Neural progenitor cell (in vitro differentiated cells): ENCODE data around the gene VGLL2. TPM values are rescaled to one million over a fixed set of nuclear protein-coding genes. Genes with fewer than 3 reads are reported as not detected.

Source experiments
- DNase-seq: peaks from one replicate; pipeline ENCODE4 v3.0.0-alpha.2; 2016; ENCODE audit warnings: low spot score
- H2AFZ ChIP-seq: fragments of 200-600 bp; sonication (generic); replicated peaks from 2 replicates; pipeline ENCODE4 v1.6.1; 2016; ENCODE audit warnings: antibody characterized with exemption
- H3F3A ChIP-seq: fragments of 200-600 bp; sonication (generic); 2 replicates; pipeline ENCODE4 v1.6.1; 2016; ENCODE audit warnings: antibody characterized with exemption, low read depth
- H3K27ac ChIP-seq: fragments of 200-600 bp; sonication (generic); 2 replicates; pipeline ENCODE4 v1.5.1; 2016; ENCODE audit warnings: mild to moderate bottlenecking
- H3K27me3 ChIP-seq: fragments of 200-600 bp; sonication (generic); 2 replicates; pipeline ENCODE4 v1.6.1; 2016; ENCODE audit warnings: mild to moderate bottlenecking, moderate library complexity
- H3K36me3 ChIP-seq: fragments of 200-600 bp; sonication (generic); 2 replicates; pipeline ENCODE4 v1.5.1; 2016
- H3K4me1 ChIP-seq: fragments of 200-600 bp; sonication (generic); 2 replicates; pipeline ENCODE4 v1.6.1; 2016; ENCODE audit warnings: mixed run types
- H3K4me2 ChIP-seq: fragments of 200-600 bp; sonication (generic); 2 replicates; pipeline ENCODE4 v1.6.1; 2016
- H3K4me3 ChIP-seq: fragments of 200-600 bp; sonication (generic); 2 replicates; pipeline ENCODE4 v1.5.1; 2016
- H3K79me2 ChIP-seq: fragments of 200-600 bp; sonication (generic); 2 replicates; pipeline ENCODE4 v1.6.1; 2016; ENCODE audit warnings: low read depth
- H3K9ac ChIP-seq: fragments of 200-600 bp; sonication (generic); 2 replicates; pipeline ENCODE4 v1.6.1; 2016
- H3K9me3 ChIP-seq: fragments of 200-600 bp; sonication (generic); 2 replicates; pipeline ENCODE4 v1.5.1; 2016; ENCODE audit warnings: low read depth
- H4K20me1 ChIP-seq: fragments of 200-600 bp; sonication (generic); 2 replicates; pipeline ENCODE4 v1.6.1; 2016; ENCODE audit warnings: low read depth
- H3K27ac Mint-ChIP-seq: 3 replicates; pipeline ENCODE4 v1.8.0; 2021; ENCODE audit warnings: mixed read lengths
- H3K27me3 Mint-ChIP-seq: 2 replicates; pipeline ENCODE4 v1.8.0; 2022; ENCODE audit warnings: low read depth, mild to moderate bottlenecking, inconsistent platforms, moderate library complexity, mixed read lengths; ENCODE audit not compliant: insufficient read depth
- H3K36me3 Mint-ChIP-seq: 3 replicates; pipeline ENCODE4 v1.8.0; 2021; ENCODE audit warnings: mixed read lengths
- H3K4me1 Mint-ChIP-seq: 3 replicates; pipeline ENCODE4 v1.8.0; 2021; ENCODE audit warnings: mixed read lengths
- H3K4me3 Mint-ChIP-seq: 3 replicates; pipeline ENCODE4 v1.8.0; 2021; ENCODE audit warnings: mild to moderate bottlenecking, moderate library complexity, mixed read lengths
- H3K9me3 Mint-ChIP-seq: 3 replicates; pipeline ENCODE4 v1.8.0; 2020; ENCODE audit warnings: mixed read lengths
- EZH2 ChIP-seq: fragments of 200-600 bp; sonication (generic); IDR thresholded peaks from 2 replicates; pipeline ENCODE4 v1.6.1; 2017; ENCODE audit warnings: antibody characterized with exemption, mild to moderate bottlenecking, moderate library complexity
- EZH2phosphoT487 ChIP-seq: fragments of 200-600 bp; sonication (generic); IDR thresholded peaks from 2 replicates; pipeline ENCODE4 v1.6.1; 2017; ENCODE audit warnings: antibody characterized with exemption
- total RNA-seq: library from RNA; depleted of rRNA; stranded (reverse); fragments of >200 nt; gene quantifications from 2 replicates; pipeline ENCODE4 v1.2.3, GENCODE V29; 2015; ENCODE audit warnings: low replicate concordance
- TF ChIP-seq, protein P1 (sequence below): fragments of 200-600 bp; sonication (generic); IDR thresholded peaks from 2 replicates; pipeline ENCODE4 v1.5.1; 2017; ENCODE audit warnings: antibody characterized with exemption, mild to moderate bottlenecking

Gene VGLL2
- total RNA-seq, 1 donor from 2014 or later, result not detected

DNA sequence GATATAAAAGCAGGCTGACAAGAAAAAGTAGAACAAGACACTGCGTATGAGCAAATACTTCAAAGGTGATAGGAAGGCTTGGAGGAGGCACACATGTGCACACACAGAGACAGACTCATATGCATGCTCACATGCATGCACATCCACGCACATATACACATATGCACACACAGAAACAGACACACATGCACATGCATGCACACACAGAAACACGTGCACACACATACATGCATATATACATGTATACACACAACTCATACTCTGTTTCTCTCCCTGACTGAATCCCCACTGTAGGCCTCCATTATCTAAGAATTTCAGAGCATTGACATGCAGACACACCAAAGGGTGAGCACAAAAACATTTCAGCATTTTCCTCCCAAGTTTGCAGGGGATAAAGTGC, 43.7 kb downstream of the VGLL2 start:
- no peaks in the 10 kb centered on the region for H3K9me3 ChIP-seq
- no peaks in the 10 kb centered on the region for H3K79me2 ChIP-seq
- peaks cover 11% of the 10 kb centered on the region for H3K4me1 Mint-ChIP-seq
- H3K27ac Mint-ChIP-seq, result no peak overlapping the region
- H3K4me2 ChIP-seq, result no peak overlapping the region
- H3K9me3 Mint-ChIP-seq, result no peaks in the 10 kb centered on the region
- H3K27ac ChIP-seq, result no peak overlapping the region
- no peak for TF ChIP-seq EZH2phosphoT487
- no peak for TF ChIP-seq EZH2
- TF ChIP-seq, protein P1, sequence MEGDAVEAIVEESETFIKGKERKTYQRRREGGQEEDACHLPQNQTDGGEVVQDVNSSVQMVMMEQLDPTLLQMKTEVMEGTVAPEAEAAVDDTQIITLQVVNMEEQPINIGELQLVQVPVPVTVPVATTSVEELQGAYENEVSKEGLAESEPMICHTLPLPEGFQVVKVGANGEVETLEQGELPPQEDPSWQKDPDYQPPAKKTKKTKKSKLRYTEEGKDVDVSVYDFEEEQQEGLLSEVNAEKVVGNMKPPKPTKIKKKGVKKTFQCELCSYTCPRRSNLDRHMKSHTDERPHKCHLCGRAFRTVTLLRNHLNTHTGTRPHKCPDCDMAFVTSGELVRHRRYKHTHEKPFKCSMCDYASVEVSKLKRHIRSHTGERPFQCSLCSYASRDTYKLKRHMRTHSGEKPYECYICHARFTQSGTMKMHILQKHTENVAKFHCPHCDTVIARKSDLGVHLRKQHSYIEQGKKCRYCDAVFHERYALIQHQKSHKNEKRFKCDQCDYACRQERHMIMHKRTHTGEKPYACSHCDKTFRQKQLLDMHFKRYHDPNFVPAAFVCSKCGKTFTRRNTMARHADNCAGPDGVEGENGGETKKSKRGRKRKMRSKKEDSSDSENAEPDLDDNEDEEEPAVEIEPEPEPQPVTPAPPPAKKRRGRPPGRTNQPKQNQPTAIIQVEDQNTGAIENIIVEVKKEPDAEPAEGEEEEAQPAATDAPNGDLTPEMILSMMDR, result no peak
- peaks cover 20% of the 10 kb centered on the region for H3K4me1 ChIP-seq
- H3K27me3 ChIP-seq, result no peaks in the 10 kb centered on the region
- peaks cover 19% of the 10 kb centered on the region for H3F3A ChIP-seq
- no peaks in the 10 kb centered on the region for H3K36me3 Mint-ChIP-seq
- H2AFZ ChIP-seq, result no peak overlapping the region
- DNase-seq, result no peak
- no peak overlapping the region for H3K4me3 ChIP-seq
- H3K27me3 Mint-ChIP-seq, result no peaks in the 10 kb centered on the region
- H3K9ac ChIP-seq, result no peak overlapping the region
- no peaks in the 10 kb centered on the region for H4K20me1 ChIP-seq
- H3K36me3 ChIP-seq, result no peaks in the 10 kb centered on the region
- H3K4me3 Mint-ChIP-seq, result no peak overlapping the region

DNA sequence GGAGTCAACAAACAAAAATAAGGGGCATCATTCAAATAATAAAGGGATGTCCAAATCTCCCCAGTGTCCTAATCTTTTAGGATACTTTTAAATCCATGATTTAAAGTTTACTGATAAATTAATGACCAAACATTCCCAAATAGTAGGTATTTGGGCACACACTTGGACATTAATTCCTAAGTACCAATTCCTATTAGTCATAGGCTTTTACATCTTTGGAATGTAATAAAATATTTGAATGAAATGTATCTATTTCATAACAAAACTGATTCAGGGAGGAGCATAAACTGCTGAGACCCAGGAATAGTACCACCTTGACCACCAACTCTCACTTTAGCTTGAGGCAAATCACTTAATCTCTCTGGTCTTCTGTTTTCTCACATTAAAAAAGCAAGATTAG, 44.3 kb downstream of the VGLL2 start:
- no peak for DNase-seq
- no peak overlapping the region for H3K9ac ChIP-seq
- H2AFZ ChIP-seq, result no peak overlapping the region
- no peaks in the 10 kb centered on the region for H3K79me2 ChIP-seq
- TF ChIP-seq, protein P1, result no peak
- TF ChIP-seq EZH2phosphoT487, result no peak
- no peak for TF ChIP-seq EZH2
- H3K36me3 ChIP-seq, result no peaks in the 10 kb centered on the region
- Mint-ChIP-seq H3K9me3 (no peaks in the 10 kb centered on the region), H3K36me3 (no peaks in the 10 kb centered on the region), H3K4me1 (peaks cover 11% of the 10 kb centered on the region), H3K27ac (no peak overlapping the region), H3K4me3 (no peak overlapping the region), H3K27me3 (no peaks in the 10 kb centered on the region)
- H3K4me1 ChIP-seq, result peaks cover 26% of the 10 kb centered on the region
- H4K20me1 ChIP-seq, result no peaks in the 10 kb centered on the region
- peaks cover 24% of the 10 kb centered on the region for H3F3A ChIP-seq
- H3K4me3 ChIP-seq, result no peak overlapping the region
- H3K4me2 ChIP-seq, result no peak overlapping the region
- H3K27ac ChIP-seq, result no peak overlapping the region
- no peaks in the 10 kb centered on the region for H3K27me3 ChIP-seq
- H3K9me3 ChIP-seq, result no peaks in the 10 kb centered on the region

DNA sequence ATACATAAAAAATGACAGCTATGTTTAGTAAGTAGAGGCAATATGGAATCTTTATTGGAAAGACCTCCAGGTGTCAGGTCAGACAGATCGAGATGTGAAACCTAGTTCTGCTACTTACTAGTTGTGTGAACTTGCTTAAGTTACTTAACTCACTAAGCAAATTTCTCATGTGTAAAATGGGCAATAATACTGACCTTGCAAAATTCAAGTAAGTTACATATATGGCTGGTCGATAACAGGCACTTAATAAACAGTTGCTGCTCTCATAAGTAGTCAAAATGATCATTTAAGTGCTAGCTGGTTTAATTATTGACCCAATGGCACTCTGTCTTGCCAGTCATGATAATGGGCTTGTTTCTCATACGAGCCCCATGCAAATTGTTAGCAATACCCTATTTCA, 46.0 kb downstream of the VGLL2 start:
- Mint-ChIP-seq H3K36me3 (no peaks in the 10 kb centered on the region), H3K9me3 (no peaks in the 10 kb centered on the region), H3K4me3 (no peak overlapping the region), H3K27ac (no peak overlapping the region), H3K27me3 (no peaks in the 10 kb centered on the region), H3K4me1 (peaks cover 11% of the 10 kb centered on the region)
- H3K4me1 ChIP-seq, result peaks cover 38% of the 10 kb centered on the region
- no peaks in the 10 kb centered on the region for H3K9me3 ChIP-seq
- no peak overlapping the region for H3K4me3 ChIP-seq
- H3K79me2 ChIP-seq, result no peaks in the 10 kb centered on the region
- no peak overlapping the region for H2AFZ ChIP-seq
- no peak overlapping the region for H3K9ac ChIP-seq
- peak overlapping the region; percentile 18 for H3K27ac ChIP-seq
- peaks cover 27% of the 10 kb centered on the region for H3F3A ChIP-seq
- H4K20me1 ChIP-seq, result no peaks in the 10 kb centered on the region
- no peak for DNase-seq
- H3K36me3 ChIP-seq, result no peaks in the 10 kb centered on the region
- H3K27me3 ChIP-seq, result no peaks in the 10 kb centered on the region
- H3K4me2 ChIP-seq, result no peak overlapping the region
- TF ChIP-seq, protein P1, result no peak
- TF ChIP-seq EZH2, result no peak
- TF ChIP-seq EZH2phosphoT487, result no peak
